ENCODE measurements around the gene TCF12.

Gene TCF12

GRCh38 chr15:57273402-57273801 is 355.0 kb downstream of the TCF12 start:
- no peak for DNase-seq

- no peak for DNase-seq
Observed at GRCh38 chr15:57278439-57278838, 360.0 kb downstream of the TCF12 start.

DNA sequence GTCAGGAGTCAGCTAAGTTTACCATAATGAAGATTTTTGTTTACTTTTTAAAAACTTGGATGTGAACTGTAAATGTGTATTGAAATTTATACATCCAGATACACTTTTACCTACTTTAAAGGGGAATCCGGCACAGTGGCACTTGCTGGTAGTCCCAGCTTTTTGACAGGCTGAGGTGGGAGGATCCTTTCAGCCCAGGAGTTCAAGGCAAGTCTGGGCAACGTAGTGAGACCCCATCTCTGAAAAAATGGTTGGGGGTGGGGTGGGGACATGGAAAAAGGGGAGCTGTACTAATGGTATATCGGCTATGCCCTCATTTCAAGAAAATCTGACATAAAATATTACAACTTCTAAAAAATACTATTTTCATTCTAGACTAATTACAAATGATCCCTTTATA is 362.0 kb downstream of the TCF12 start:
- DNase-seq: no peak

GRCh38 chr15:57281321-57281720 is 362.9 kb downstream of the TCF12 start:
- no peak for DNase-seq

GRCh38 chr15:57282686-57283085 is 364.2 kb downstream of the TCF12 start:
- DNase-seq: no peak

DNA sequence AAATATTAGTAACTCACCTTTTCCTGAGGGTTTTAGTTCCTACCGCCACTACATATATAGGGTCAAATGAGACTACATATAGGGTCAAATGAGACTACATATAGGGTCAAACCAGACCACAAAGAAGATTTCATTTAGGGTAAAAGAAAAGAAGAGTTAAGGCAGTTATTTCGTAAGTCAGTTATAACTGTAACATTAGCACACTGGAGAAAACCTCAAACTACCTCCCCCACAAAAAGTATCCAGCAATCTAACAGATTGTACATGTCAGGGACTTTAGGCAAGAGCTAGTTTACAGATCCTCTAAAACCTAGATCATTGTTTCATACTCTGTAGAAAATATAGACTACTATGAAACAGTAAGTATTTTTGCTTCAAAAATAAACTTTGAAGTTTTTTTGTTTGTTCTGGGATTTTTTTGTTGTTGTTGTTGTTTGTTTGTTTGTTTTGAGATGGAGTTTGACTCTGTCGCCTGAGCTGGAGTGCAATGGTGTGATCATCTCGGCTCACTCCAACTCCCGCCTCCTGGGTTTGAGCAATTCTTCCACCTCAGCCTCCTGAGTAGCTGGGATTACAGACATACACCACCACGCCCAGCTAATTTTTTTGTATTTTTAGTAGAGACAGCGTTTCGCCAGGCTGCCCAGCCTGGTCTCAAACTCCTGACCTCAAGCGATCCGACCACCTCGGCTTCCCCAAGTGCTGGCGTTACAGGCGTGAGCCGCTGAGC is 365.5 kb downstream of the TCF12 start:
- DNase-seq: no peak

DNA sequence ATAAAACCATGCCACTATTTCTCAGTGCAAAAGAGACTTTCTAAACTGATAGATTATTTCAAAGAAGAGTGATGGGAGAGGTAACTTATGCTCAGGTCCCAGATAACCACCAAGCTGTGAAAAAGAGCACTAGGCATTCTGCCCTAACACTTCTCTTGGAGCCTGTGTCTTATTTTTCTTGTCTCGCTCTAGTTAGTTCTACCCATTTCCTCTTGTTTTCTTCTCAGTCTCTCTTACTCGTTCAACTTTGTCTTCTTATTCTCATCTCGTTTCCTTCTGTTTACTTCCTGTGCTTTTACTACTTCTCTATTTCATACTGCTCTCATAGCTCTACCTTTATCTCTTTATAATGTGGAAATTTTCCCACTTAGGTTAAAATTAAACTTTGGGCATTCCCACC is 366.1 kb downstream of the TCF12 start:
- DNase-seq: no peak

- no peak for DNase-seq
Observed at GRCh38 chr15:57285386-57285785, 366.9 kb downstream of the TCF12 start.

DNA sequence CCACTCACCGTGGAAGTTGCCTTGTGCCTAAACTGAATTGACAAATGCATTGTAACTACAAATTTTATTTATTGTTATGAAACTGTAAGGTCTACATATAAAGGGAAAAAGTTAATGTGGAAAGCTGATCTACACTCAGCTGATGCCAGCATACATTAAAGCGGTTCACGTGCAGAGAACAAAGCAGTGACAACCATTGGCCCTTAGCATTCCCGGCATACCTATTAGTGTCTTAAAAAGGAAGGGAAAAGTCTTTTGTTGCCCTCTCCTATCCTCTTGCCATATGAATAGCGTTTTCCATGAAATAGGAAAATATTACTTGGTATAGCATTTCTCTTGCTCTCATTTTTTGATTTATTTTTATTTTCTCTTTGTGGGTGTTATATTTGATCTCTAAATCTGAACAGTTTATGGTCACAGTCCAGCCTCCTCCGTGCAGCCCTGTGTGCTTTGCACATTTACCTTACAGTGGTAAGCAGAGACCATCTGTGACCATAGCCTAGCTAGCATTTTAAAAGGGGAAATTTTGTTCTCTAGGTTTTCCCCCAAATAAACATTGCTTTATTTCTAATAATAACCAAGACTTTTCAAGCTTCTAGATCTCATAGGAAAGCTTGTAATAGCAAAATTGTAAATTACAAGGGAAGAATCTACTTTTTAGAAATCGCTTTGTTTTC is 368.1 kb downstream of the TCF12 start:
- peak; percentile 20 to 54 for DNase-seq

- DNase-seq: peak; percentile 97 to 99
Observed at GRCh38 chr15:57287123-57287521, 368.7 kb downstream of the TCF12 start.

DNA sequence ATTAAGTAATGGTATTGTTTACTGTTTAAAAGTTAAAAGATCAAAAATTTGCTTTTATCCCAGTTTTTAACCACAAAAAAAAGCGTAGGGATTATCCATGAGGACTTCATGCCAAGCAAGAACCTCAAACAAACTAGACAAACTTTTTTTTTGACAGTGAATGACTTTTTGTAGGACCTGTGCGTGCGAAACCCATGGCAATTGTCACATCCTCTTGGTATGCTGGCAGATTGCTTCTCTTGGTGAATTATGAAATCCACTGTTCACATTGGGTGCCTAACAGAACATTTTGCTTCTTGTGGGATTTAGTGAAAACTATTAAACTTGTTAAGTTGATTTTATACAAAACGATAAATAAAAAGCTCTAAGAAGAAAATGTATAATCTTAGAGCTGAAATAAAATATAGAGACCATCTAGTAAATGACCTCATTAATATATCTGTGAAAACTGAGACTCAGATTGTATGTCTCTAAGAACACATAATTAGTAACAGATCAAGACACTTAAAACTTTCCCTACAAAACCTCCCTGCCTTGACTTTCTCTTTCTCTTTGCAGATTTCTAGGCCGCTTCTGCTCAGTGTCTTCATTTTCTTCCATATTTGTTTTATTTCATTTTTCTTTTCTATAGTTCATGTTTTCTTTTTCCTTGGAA is 370.6 kb downstream of the TCF12 start:
- DNase-seq: no peak

- no peak for DNase-seq
Observed at GRCh38 chr15:57290187-57290586, 371.7 kb downstream of the TCF12 start.

- no peak for DNase-seq
Observed at GRCh38 chr15:57290826-57291225, 372.4 kb downstream of the TCF12 start.

DNA sequence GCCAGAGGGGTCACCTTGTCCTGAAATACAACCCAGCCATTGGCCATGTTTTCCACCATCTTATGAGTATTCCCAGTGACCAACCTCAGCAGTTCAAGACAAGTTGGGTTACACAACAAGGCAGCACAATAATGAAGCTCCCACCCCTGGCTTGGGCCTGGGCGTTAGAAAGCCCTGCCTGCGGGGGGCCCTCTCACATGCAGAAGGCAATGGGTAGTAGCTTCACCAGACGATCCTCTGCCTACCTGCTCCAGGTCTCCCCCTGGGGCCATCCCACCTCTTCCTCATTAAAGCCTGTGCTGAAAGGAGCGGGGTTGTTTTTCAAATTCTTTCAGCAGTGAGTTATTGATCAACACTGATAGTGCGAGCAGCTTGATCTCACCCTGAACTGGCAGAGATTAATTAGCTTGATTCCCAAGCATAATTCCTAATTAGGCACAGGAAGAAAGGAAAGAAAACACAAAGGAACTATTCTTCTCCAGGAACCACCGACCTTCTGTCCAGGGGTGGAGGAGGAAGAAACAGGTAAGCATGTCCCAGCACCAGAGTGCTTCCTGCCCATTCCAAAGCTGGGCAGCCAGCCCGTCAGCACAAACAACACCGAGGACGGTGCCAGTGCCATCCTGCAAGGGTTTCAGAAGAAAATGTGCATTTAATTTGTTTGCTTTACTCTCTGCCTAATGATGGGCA is 378.2 kb downstream of the TCF12 start:
- no peak for DNase-seq

- DNase-seq: no peak
Observed at GRCh38 chr15:57297163-57297593, 378.7 kb downstream of the TCF12 start.

DNA sequence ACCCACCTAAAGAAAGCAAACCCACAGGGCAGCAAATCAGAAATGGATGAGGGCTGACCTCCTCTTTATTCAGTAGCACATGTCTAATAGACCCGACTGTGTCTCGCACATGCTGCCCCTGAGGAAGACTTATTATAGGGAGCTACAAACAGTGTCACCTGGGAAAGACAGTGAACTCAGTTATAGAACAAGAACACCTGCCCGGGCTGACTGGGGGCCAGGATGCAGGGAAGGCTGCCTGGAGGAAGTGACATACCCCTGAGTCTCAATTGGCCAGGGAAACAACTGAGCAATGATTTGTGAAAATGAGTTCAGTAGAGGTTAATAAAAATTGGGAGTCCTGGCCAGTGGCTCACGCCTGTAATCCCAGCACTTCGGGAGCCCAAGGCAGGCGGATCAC is 379.2 kb downstream of the TCF12 start:
- no peak for DNase-seq

DNA sequence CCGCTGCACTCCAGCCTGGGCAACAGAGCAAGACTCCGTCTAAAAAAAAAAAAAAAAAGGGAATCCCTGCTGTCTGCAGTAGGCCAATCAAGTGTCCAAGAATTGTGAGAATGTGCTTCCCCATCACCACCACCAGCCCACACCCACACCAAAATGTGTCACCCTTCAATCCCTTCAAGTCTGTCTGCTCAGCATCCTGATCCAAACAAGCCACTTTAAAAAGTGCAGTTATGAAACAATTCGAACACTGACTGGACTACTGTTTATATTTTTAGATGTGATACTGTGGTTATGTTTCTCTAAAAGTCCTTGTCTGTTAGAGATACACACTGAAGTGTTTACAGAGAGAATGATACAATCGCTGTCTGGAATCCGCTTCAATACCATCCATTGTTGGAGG is 379.8 kb downstream of the TCF12 start:
- no peak for DNase-seq

GRCh38 chr15:57298843-57299550 is 380.6 kb downstream of the TCF12 start:
- peak; percentile 47 to 76 for DNase-seq

- no peak for DNase-seq
Observed at GRCh38 chr15:57301307-57301706, 382.9 kb downstream of the TCF12 start.

GRCh38 chr15:57302640-57303257 is 384.3 kb downstream of the TCF12 start:
- DNase-seq: no peak

DNA sequence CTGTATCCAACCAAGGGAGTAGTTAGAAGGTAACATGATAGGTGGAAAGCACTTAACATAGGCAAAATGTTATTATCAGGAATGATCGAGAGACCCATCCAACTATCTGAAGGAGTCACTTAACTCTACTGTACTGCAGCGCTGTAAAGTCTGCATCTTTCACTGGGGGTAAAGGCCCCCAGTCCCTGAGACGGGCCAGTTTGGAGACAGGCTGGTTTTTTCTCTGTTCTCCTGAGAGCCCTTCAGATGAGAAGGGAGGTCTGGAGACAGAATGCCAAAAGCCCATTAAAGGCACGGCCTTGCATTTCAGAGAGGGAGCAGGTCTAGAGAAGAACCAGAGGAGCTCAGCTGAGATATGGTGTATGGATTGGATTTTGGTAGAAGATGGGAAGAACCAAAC is 386.6 kb downstream of the TCF12 start:
- DNase-seq: peak; percentile 51 to 67

Measured in NCI-H524 (cell line).